ENCODE results near the gene TAB2. TPM values are rescaled to one million over a fixed set of nuclear protein-coding genes. Genes with fewer than 3 reads are reported as not detected.

The TAB2 gene
- total and polyA plus RNA-seq, 2 of the 8 experiments (the other 6 are each of a cell fraction or from before 2014, with no cell fraction given), result 40.4 to 63.0 TPM

GRCh38 chr6:149342525-149342924 lies 25.0 kb downstream of the TAB2 start:
- Histone ChIP-seq H3K23ac (ENCODE audit: insufficient read length) (no peak overlapping the region), H3K4me2 (ENCODE audit: insufficient read depth in 1 of 2, low read depth in 2 of 2, low read length in 2 of 2) (no peak overlapping the region), H2BK120ac (replicated peaks; ENCODE audit: low read depth, low read length) (no peak overlapping the region), H2AK5ac (ENCODE audit: low read depth, low read length) (no peak overlapping the region), H4K20me1 (replicated peaks in 1 of 2; ENCODE audit: control insufficient read depth in 1 of 2, insufficient read depth in 2 of 2, low read length in 2 of 2) (peaks cover 2 to 6% of the 10 kb centered on the region in 2 experiments), H4K5ac (ENCODE audit: insufficient read length, low read depth, low read length) (no peak overlapping the region), H2AFZ (ENCODE audit: low read length) (no peak overlapping the region), H3K9ac (replicated peaks in 1 of 4; ENCODE audit: extremely low read depth in 1 of 4, low read depth in 3 of 4, low read length in 3 of 4) (no peak overlapping the region), H3K79me2 (ENCODE audit: control insufficient read depth in 1 of 2, insufficient read depth in 2 of 2, low read length in 2 of 2) (peaks cover 5 to 97% of the 10 kb centered on the region in 2 experiments), H3K23me2 (ENCODE audit: low read depth, low read length) (no peaks in the 10 kb centered on the region), H3K79me1 (ENCODE audit: low read depth, low read length) (peaks cover 2% of the 10 kb centered on the region), H3K4ac (replicated peaks; ENCODE audit: insufficient read length, low read depth, low read length) (no peak overlapping the region), H4K8ac (ENCODE audit: extremely low read depth, insufficient read depth, low read length) (no peak overlapping the region), H3K36me3 (ENCODE audit: control insufficient read depth in 2 of 4, insufficient read depth in 4 of 4, low read length in 3 of 4) (peaks cover 0 to 3% (median 0%) of the 10 kb centered on the region in 4 experiments; a peak in 1 of 8 replicates), H3K4me1 (replicated peaks in 1 of 4; ENCODE audit: control insufficient read depth in 3 of 4, insufficient read depth in 4 of 4, low read length in 3 of 4) (no peaks in the 10 kb centered on the region; a peak in 2 of 7 replicates), H3K14ac (ENCODE audit: insufficient read length) (no peak overlapping the region), H3K9me3 (ENCODE audit: insufficient read depth in 2 of 2, low read depth in 1 of 2, low read length in 1 of 2) (no peaks in the 10 kb centered on the region), H2BK12ac (ENCODE audit: low read depth, low read length) (no peak overlapping the region), H2BK15ac (ENCODE audit: low read length) (no peak overlapping the region), H3K18ac (ENCODE audit: extremely low read depth, low read length) (no peak overlapping the region), H3K27ac (ENCODE audit: low read depth, low read length) (no peak overlapping the region), H4K91ac (replicated peaks; ENCODE audit: insufficient read length, low read length) (no peak overlapping the region), H3K27me3 (replicated peaks in 1 of 4; ENCODE audit: control insufficient read depth in 3 of 4, extremely low read depth in 1 of 4, insufficient read depth in 3 of 4, low read length in 3 of 4) (no peaks in the 10 kb centered on the region), H2BK5ac (ENCODE audit: low read depth, low read length) (no peak overlapping the region), H2BK20ac (ENCODE audit: low read length) (no peak overlapping the region), H3K56ac (replicated peaks; ENCODE audit: insufficient read length, low read depth, low read length) (no peak overlapping the region), H3K4me3 (ENCODE audit: extremely low read depth in 1 of 4, insufficient read depth in 2 of 4, low read depth in 3 of 4, low read length in 4 of 4) (no peak overlapping the region)
- ChIA-PET POLR2A (ENCODE audit: partially characterized antibody) (no interaction called here), CTCF (ENCODE audit: partially characterized antibody) (interaction anchor here (0.6 to 1.4 kb wide), 4 partner anchors 20 to 114 kb away, joined by 3 to 5 read pairs (median 4); no protein-coding TSS in a partner anchor)
- FAIRE-seq (no peak), DNase-seq (ENCODE audit: low read depth in 1 of 2, low spot score in 2 of 2) (no peak)
- 83% methylated on average over 1 of the region's 1 CpG; no CpG with 5 or more reads in 1 of the 2 experiments for WGBS, 2 experiments (ENCODE audit: extremely low coverage in 1 of 2, insufficient coverage in 1 of 2, insufficient read length in 1 of 2, insufficient replicate concordance in 2 of 2, low coverage in 1 of 2, low lambda C conversion rate in 2 of 2, missing lambda C conversion rate in 1 of 2)
- TF ChIP-seq HDAC6 (IDR thresholded peaks at IDR 0.05; ENCODE audit: low read depth, low read length), result no peak
- TF ChIP-seq MAFK (IDR thresholded peaks at IDR 0.05; ENCODE audit: low read depth, low read length), result no peak
- TF ChIP-seq SIX5 (IDR thresholded peaks at IDR 0.05; ENCODE audit: low read depth, low read length), result no peak
